AG04450 (cell line): ENCODE data around the gene TNFRSF25. TPM values are rescaled to one million over a fixed set of nuclear protein-coding genes. Genes with fewer than 3 reads are reported as not detected.
"Not testable (repeated sequence)": the region's sequence is repeated elsewhere in the genome, so short reads cannot be mapped to it uniquely, and the experiment has no call there.

Source experiments
- CTCF ChIA-PET: fragments of 300-600, 350-600 bp; formaldehyde crosslinking; extraction: SDS; loops from one replicate; lab custom pipeline; 2022; ENCODE audit warnings: antibody characterized with exemption, inconsistent platforms; lab: Charles Lee
- POLR2A ChIA-PET: fragments of 350-600 bp; formaldehyde crosslinking; extraction: SDS; loops from one replicate; lab custom pipeline; 2021; ENCODE audit warnings: antibody characterized with exemption, inconsistent platforms; lab: Yijun Ruan, JAX
- DNase-seq: peaks from one replicate; pipeline ENCODE4 v3.0.0-alpha.2; 2011; ENCODE audit warnings: low read depth, low spot score
- H3K27ac ChIP-seq: one replicate; pipeline ENCODE4 v1.5.1; 2012; ENCODE audit warnings: low read depth, low read length, control low read depth
- H3K27me3 ChIP-seq: one replicate; pipeline ENCODE4 v1.6.0; 2012; ENCODE audit warnings: low read length; ENCODE audit not compliant: control insufficient read depth, insufficient read depth
- H3K4me3 ChIP-seq: 2 replicates; pipeline ENCODE4 v1.5.1; 2011; ENCODE audit warnings: mild to moderate bottlenecking, low read depth, low read length, control low read depth
- H3K9me3 ChIP-seq: 2 replicates; pipeline ENCODE4 v1.5.1; 2012; ENCODE audit warnings: low read length; ENCODE audit not compliant: control insufficient read depth, insufficient read depth
- polyA plus RNA-seq: library from polyadenylated mRNA; depleted of rRNA; stranded (reverse); fragments of >200 nt; gene quantifications from 2 replicates; pipeline ENCODE4 v1.2.3, GENCODE V29; 2011
- TF ChIP-seq, protein P1 (sequence below): IDR thresholded peaks from 2 replicates; pipeline ENCODE4 v1.5.1; 2011; ENCODE audit warnings: low read depth, low read length, control low read depth, inconsistent platforms

The TNFRSF25 gene
- polyA plus RNA-seq, 1 experiment: 2.7 TPM

DNA sequence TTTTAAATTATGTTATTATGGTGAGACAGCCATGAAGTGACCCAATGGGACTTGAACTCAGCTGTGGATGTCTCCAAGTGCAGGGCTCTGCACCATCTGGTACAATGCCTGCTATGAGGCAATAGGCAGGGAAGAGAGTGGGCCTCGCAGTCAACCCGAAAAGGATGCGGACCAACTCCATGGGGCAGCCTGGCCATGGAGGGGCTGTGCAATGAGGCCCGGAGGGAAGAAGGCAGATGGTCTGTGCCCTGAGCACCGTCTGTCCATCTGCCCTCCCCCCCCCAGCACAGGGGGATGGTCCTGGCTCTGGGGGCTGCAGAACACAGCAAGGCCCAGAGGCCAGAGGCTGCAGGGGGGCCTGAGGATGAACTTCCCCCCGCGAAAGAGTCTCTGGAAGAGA, 24.4 kb downstream of the TNFRSF25 start:
- Histone ChIP-seq H3K9me3 (no peaks in the 10 kb centered on the region), H3K27me3 (peaks cover 29% of the 10 kb centered on the region), H3K4me3 (no peak overlapping the region), H3K27ac (no peak overlapping the region)
- ChIA-PET POLR2A (no interaction called here), CTCF (interaction anchor here (0.6 to 1.5 kb wide), 3 partner anchors 33 to 79 kb away, joined by 4 to 6 read pairs (median 6); no protein-coding TSS in a partner anchor)
- TF ChIP-seq, protein P1, sequence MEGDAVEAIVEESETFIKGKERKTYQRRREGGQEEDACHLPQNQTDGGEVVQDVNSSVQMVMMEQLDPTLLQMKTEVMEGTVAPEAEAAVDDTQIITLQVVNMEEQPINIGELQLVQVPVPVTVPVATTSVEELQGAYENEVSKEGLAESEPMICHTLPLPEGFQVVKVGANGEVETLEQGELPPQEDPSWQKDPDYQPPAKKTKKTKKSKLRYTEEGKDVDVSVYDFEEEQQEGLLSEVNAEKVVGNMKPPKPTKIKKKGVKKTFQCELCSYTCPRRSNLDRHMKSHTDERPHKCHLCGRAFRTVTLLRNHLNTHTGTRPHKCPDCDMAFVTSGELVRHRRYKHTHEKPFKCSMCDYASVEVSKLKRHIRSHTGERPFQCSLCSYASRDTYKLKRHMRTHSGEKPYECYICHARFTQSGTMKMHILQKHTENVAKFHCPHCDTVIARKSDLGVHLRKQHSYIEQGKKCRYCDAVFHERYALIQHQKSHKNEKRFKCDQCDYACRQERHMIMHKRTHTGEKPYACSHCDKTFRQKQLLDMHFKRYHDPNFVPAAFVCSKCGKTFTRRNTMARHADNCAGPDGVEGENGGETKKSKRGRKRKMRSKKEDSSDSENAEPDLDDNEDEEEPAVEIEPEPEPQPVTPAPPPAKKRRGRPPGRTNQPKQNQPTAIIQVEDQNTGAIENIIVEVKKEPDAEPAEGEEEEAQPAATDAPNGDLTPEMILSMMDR: no peak
- no peak for DNase-seq

- peaks cover 20% of the 10 kb centered on the region for H3K27me3 ChIP-seq
- POLR2A ChIA-PET: no interaction called here
- CTCF ChIA-PET: interaction anchor here (0.6 to 2.0 kb wide), 8 partner anchors 9 to 93 kb away, joined by 3 to 8 read pairs (median 4); no protein-coding TSS in a partner anchor
- H3K4me3 ChIP-seq: peak overlapping the region; percentile 13; the same call in 1 of the 2 replicates
- TF ChIP-seq, protein P1: 0 out of 2 replicates have a peak, but pooled peaks have one; percentile 4
- no peaks in the 10 kb centered on the region for H3K9me3 ChIP-seq
- no peak overlapping the region for H3K27ac ChIP-seq
- DNase-seq: no peak
Observed at GRCh38 chr1:6440198-6441126, 25.5 kb downstream of the TNFRSF25 start.

DNA sequence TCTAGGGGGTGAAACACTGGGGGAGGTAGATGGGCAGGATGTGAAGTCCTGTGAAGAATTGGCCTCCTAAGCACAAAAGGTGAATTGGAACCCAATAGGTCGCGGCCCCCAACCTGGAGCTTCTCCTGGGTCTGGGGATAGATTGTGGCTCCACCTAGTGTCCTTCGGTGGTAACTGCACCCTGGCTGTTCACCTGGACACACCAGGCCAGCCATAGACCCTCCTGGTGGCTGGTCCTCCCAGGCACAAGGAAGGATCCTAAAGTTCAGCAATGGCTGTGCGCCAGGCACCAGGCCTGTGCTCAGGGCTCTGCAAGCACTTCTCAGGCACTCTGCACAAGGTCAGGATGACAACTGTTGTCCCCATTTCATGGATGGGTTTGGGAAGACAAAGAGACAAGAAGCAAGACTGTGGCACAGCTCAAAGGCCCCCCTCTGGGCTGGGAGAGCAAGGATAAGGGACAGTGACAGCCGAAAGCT, 27.9 kb downstream of the TNFRSF25 start:
- POLR2A ChIA-PET: no interaction called here
- no peaks in the 10 kb centered on the region for H3K9me3 ChIP-seq
- CTCF ChIA-PET: interaction anchor here (0.6 to 3.4 kb wide), 26 partner anchors 7 to 202 kb away, joined by 3 to 38 read pairs (median 5); partner anchors contain the start of genes ESPN, HES2 and ICMT
- no peak for DNase-seq
- TF ChIP-seq, protein P1: peak; percentile 86
- peaks cover 25% of the 10 kb centered on the region for H3K27me3 ChIP-seq
- H3K27ac ChIP-seq: no peak overlapping the region
- H3K4me3 ChIP-seq: no peak overlapping the region

DNA sequence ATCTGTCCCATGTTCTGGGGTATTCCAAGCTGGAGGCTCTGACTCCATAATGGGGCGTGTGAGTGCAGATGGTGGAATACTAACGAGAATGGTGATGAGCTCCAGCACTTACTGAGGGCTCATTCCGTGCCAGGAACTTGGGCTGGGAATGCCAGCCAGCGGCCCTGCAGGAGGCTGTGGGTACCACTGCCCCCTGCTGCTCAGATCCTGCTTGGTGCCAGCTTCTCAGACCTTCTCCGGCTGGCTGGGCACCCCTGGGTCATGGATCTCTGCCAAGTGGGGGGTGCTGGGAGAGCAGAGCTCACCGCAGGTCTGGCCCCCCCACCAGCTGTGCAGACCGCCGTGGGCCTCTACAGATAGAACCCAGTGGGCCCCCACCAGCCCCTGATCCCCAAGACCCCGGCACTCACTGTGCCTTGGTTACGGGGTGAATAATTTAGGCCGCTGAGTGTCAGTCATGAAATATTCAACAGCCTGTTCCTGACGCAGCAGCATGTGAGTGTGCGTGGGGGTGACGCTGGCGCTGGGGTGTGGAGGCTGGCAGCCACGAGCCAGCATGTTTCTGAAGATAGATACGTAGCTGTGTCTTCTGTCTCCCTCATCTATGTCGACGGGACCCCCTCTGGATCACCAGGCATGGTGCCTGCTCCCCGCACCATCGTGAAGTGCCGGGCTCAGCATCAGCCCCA, 28.8 kb downstream of the TNFRSF25 start:
- ChIA-PET CTCF (interaction anchor here (0.6 to 3.4 kb wide), 20 partner anchors 8 to 201 kb away, joined by 3 to 38 read pairs (median 5); partner anchors contain the start of genes ESPN, HES2 and ICMT), POLR2A (interaction anchor here (0.6 kb wide), 1 partner anchor 52 kb away, joined by 4 read pairs; no protein-coding TSS in a partner anchor)
- not testable (repeated sequence) for H3K9me3 ChIP-seq, DNase-seq, H3K4me3 ChIP-seq, H3K27ac ChIP-seq
- H3K27me3 ChIP-seq: peaks cover 25% of the 10 kb centered on the region

- H3K27ac ChIP-seq, DNase-seq, H3K9me3 ChIP-seq, H3K4me3 ChIP-seq, POLR2A ChIA-PET: not testable (repeated sequence)
- peaks cover 18% of the 10 kb centered on the region for H3K27me3 ChIP-seq
- CTCF ChIA-PET: interaction anchor here (0.6 to 3.4 kb wide), 3 partner anchors 24 to 74 kb away, joined by 4 to 38 read pairs (median 5); no protein-coding TSS in a partner anchor
Observed at GRCh38 chr1:6436277-6436676, 29.7 kb downstream of the TNFRSF25 start.
